Uterus (tissue), 2 donors: ENCODE results near the gene TIMM13.

Experiments used
- POLR2A ChIP-seq, 2 donors: fragments of 450-650 bp; IDR thresholded peaks; one replicate each; pipeline ENCODE4 v1.6.1; 2016; ENCODE audit warnings: antibody characterized with exemption in 2 of 2, mild to moderate bottlenecking in 1 of 2, moderate library complexity in 1 of 2
- TF ChIP-seq, protein P1 (sequence below), 4 experiments: fragments of 200-600 bp in 2 of 4; fragments of 450-650 bp in 2 of 4; sonication (generic) in 2 of 4; IDR thresholded peaks; one replicate each; pipeline ENCODE4 v1.5.1; 2016 to 2019; ENCODE audit warnings: antibody characterized with exemption in 4 of 4, mild to moderate bottlenecking in 2 of 4, moderate library complexity in 1 of 4

GRCh38 chr19:2413629-2414028 is 13.8 kb downstream of the TIMM13 start:
- TF ChIP-seq, protein P1, sequence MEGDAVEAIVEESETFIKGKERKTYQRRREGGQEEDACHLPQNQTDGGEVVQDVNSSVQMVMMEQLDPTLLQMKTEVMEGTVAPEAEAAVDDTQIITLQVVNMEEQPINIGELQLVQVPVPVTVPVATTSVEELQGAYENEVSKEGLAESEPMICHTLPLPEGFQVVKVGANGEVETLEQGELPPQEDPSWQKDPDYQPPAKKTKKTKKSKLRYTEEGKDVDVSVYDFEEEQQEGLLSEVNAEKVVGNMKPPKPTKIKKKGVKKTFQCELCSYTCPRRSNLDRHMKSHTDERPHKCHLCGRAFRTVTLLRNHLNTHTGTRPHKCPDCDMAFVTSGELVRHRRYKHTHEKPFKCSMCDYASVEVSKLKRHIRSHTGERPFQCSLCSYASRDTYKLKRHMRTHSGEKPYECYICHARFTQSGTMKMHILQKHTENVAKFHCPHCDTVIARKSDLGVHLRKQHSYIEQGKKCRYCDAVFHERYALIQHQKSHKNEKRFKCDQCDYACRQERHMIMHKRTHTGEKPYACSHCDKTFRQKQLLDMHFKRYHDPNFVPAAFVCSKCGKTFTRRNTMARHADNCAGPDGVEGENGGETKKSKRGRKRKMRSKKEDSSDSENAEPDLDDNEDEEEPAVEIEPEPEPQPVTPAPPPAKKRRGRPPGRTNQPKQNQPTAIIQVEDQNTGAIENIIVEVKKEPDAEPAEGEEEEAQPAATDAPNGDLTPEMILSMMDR (IDR thresholded peaks at IDR 0.05) = no peak
- TF ChIP-seq POLR2A (IDR thresholded peaks at IDR 0.05) = no peak
